Natural killer cell (primary cell): ENCODE results near the gene GMNN. TPM values are rescaled to one million over a fixed set of nuclear protein-coding genes. Genes with fewer than 3 reads are reported as not detected.

Source experiments
- ATAC-seq, 3 donors: fragments of 150-1000 bp in 2 of 3; fragments of 200-7000 bp in 1 of 3; cut with Tn5 transposase; 1 replicate in 1 of 3; 2 replicates in 2 of 3; pipeline ENCODE4 v1.10.0; 2021; ENCODE audit warnings: mild to moderate bottlenecking in 2 of 3, moderate library complexity in 2 of 3
- DNase-seq, 2 donors: peaks; one replicate each; pipeline versions ENCODE4 v3.0.0 to v3.0.0-alpha.2; 2013 to 2021; ENCODE audit warnings: mixed read lengths in 1 of 2
- H3K27ac ChIP-seq: one replicate; pipeline ENCODE4 v1.5.1; 2013; ENCODE audit warnings: mild to moderate bottlenecking, low read length
- H3K27me3 ChIP-seq: one replicate; pipeline ENCODE4 v1.6.1; 2013; ENCODE audit warnings: low read length; ENCODE audit not compliant: control insufficient read depth, insufficient read depth
- H3K36me3 ChIP-seq: one replicate; pipeline ENCODE4 v1.6.1; 2013; ENCODE audit warnings: low read length; ENCODE audit not compliant: control insufficient read depth, insufficient read depth
- H3K4me1 ChIP-seq: one replicate; pipeline ENCODE4 v1.6.1; 2013; ENCODE audit warnings: low read length; ENCODE audit not compliant: control insufficient read depth, insufficient read depth
- H3K4me3 ChIP-seq: one replicate; pipeline ENCODE4 v1.5.1; 2013; ENCODE audit warnings: low read length
- H3K9me3 ChIP-seq: one replicate; pipeline ENCODE4 v1.6.1; 2013; ENCODE audit warnings: low read length; ENCODE audit not compliant: control insufficient read depth, insufficient read depth
- H3K27ac Mint-ChIP-seq, 2 donors: one replicate each; pipeline ENCODE4 v1.8.0; 2022; ENCODE audit warnings: mild to moderate bottlenecking in 2 of 2, mixed read lengths in 2 of 2, moderate library complexity in 1 of 2
- H3K27me3 Mint-ChIP-seq, 2 donors: one replicate each; pipeline ENCODE4 v1.8.0; 2022; ENCODE audit warnings: low read depth in 2 of 2, mixed read lengths in 2 of 2
- H3K36me3 Mint-ChIP-seq: one replicate; pipeline ENCODE4 v1.8.0; 2022; ENCODE audit warnings: mixed read lengths
- H3K4me1 Mint-ChIP-seq, 2 donors: one replicate each; pipeline ENCODE4 v1.8.0; 2022; ENCODE audit warnings: mixed read lengths in 2 of 2
- H3K4me3 Mint-ChIP-seq: one replicate; pipeline ENCODE4 v1.8.0; 2022; ENCODE audit warnings: mild to moderate bottlenecking, moderate library complexity, mixed read lengths
- H3K9me3 Mint-ChIP-seq, 2 donors: one replicate each; pipeline ENCODE4 v1.8.0; 2022; ENCODE audit warnings: mixed read lengths in 2 of 2
- CTCF ChIP-seq: fragments of 200-600 bp; IDR thresholded peaks from one replicate; pipeline ENCODE4 v1.8.0; 2022; ENCODE audit warnings: antibody characterized with exemption
- WGBS: methylation state at CpG from one replicate; pipeline ENCODE4 v1.1.7; 2013; ENCODE audit warnings: missing lambda C conversion rate; ENCODE audit not compliant: insufficient coverage; 5-methylcytosine and 5-hydroxymethylcytosine counted together
- intact Hi-C: fragments of 100-400 bp; cut with micrococcal nuclease; formaldehyde crosslinking; loops from one replicate; pipeline ENCODE4 v1.14.2; 2022
- total RNA-seq, 4 donors: library from RNA; stranded (reverse); fragments of 120-200 nt in 1 of 4; gene quantifications; one replicate each; pipeline versions ENCODE4 v1.2.3 to v1.2.4, GENCODE V29; 2013 to 2022

The GMNN gene
- total RNA-seq, 3 donors from 2014 or later (not counting 1 experiment from before 2014, with no cell fraction given) = 11.0 to 23.7 (median 17.8) TPM

GRCh38 chr6:24827162-24827561 lies 52.4 kb downstream of the GMNN start:
- Histone ChIP-seq H3K27ac (no peak overlapping the region), H3K27me3 (no peaks in the 10 kb centered on the region), H3K4me3 (no peak overlapping the region), H3K9me3 (no peaks in the 10 kb centered on the region), H3K36me3 (peaks cover 96% of the 10 kb centered on the region), H3K4me1 (no peaks in the 10 kb centered on the region)
- no peak overlapping the region for H3K4me3 Mint-ChIP-seq
- ATAC-seq (no peak), DNase-seq (no peak)
- no peaks in the 10 kb centered on the region for H3K27me3 Mint-ChIP-seq
- peaks cover 18% of the 10 kb centered on the region for H3K36me3 Mint-ChIP-seq
- intact Hi-C loops = no loop called here
- WGBS = 100% methylated on average over 2 of the region's 3 CpGs
- peaks cover 24 to 27% of the 10 kb centered on the region in 2 donors for H3K4me1 Mint-ChIP-seq
- peak overlapping the region; percentile 51 to 78 for H3K27ac Mint-ChIP-seq
- no peaks in the 10 kb centered on the region for H3K9me3 Mint-ChIP-seq
- no peak for TF ChIP-seq CTCF

GRCh38 chr6:24827970-24828369 lies 53.2 kb downstream of the GMNN start:
- peaks cover 96% of the 10 kb centered on the region for H3K36me3 ChIP-seq

GRCh38 chr6:24829657-24830056 lies 54.9 kb downstream of the GMNN start:
- no peaks in the 10 kb centered on the region for H3K27me3 ChIP-seq
- H3K36me3 Mint-ChIP-seq = peaks cover 40% of the 10 kb centered on the region
- H3K4me1 Mint-ChIP-seq = peaks cover 31 to 38% of the 10 kb centered on the region in 2 donors
- no peaks in the 10 kb centered on the region for H3K27me3 Mint-ChIP-seq
- DNase-seq = no peak
- no peak for TF ChIP-seq CTCF
- H3K27ac Mint-ChIP-seq = peak overlapping the region in 1 of 2 donors; percentile 49
- intact Hi-C loops = no loop called here
- H3K9me3 ChIP-seq = no peaks in the 10 kb centered on the region
- 100% methylated on average over 1 of the region's 3 CpGs for WGBS
- peaks cover 97% of the 10 kb centered on the region for H3K36me3 ChIP-seq
- no peak for ATAC-seq
- H3K9me3 Mint-ChIP-seq = no peaks in the 10 kb centered on the region
- no peak overlapping the region for H3K27ac ChIP-seq
- no peaks in the 10 kb centered on the region for H3K4me1 ChIP-seq
- no peak overlapping the region for H3K4me3 Mint-ChIP-seq
- H3K4me3 ChIP-seq = no peak overlapping the region

More at GRCh38 chr6:24827970-24828369, 53.2 kb downstream of the GMNN start:
- Histone ChIP-seq H3K4me1 (no peaks in the 10 kb centered on the region), H3K27me3 (no peaks in the 10 kb centered on the region), H3K9me3 (no peaks in the 10 kb centered on the region), H3K27ac (no peak overlapping the region), H3K4me3 (no peak overlapping the region)
- DNase-seq (no peak), ATAC-seq (no peak)
- Mint-ChIP-seq H3K9me3 (no peaks in the 10 kb centered on the region), H3K27ac (peak overlapping the region; percentile 51 to 78), H3K4me1 (peaks cover 24 to 32% of the 10 kb centered on the region in 2 donors), H3K36me3 (peaks cover 26% of the 10 kb centered on the region), H3K27me3 (no peaks in the 10 kb centered on the region), H3K4me3 (no peak overlapping the region)
- no peak for TF ChIP-seq CTCF
- 94% methylated on average over 7 of the region's 8 CpGs for WGBS
- intact Hi-C loops = no loop called here
